NCI-H2081 treated with DMSO at 0.1 percent for 48 hours (cell line): ENCODE data around the gene SRGAP3.
A peak's percentile ranks its signal among the peaks of the same experiment; 100 is the strongest.

Experiments used
- DNase-seq: peaks from one replicate; lab custom pipeline; 2025; lab: John Stamatoyannopoulos, UW

SRGAP3 gene

GRCh38 chr3:9201266-9201665, 48.2 kb downstream of the SRGAP3 start:
- DNase-seq, result no peak

DNA sequence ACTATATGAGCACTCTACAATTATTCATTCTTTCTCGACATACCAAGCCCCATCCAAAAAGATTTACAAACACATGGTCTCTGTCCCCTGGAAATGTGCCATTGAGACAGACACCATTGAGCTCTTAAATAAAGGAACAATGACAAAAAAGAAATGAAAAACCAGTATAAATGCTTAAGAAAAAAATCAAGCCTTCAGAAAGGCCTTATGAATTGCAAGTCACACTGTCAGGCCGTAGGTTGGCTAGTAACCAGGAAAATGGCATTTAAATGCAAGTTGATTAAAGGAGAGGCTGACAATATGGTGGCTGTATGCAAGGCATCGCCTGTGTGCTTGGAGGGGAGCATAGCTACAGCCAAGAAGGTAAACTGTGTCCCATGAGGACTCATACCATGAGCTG, 49.7 kb downstream of the SRGAP3 start:
- no peak for DNase-seq

DNA sequence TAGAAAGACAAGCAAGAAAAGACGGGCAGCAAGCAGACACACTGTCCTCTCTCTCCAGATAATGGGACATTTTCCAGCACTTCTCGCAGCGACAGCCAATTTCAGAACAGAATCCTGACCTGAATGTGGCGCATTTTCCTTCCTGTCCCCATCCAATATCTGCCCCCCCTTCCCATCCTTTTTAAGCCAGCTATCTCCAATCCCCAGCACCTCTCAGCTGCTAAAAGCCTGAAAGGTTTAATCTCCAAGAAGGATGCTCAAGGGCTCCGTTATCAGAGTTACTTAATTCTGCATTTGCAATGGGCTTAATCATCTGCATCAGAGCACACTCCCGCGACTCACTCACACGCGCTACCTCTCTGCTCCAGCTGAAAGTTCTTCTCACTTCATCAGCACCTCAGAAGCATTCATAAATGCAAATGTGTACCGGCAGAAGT, 50.5 kb downstream of the SRGAP3 start:
- DNase-seq, result no peak

GRCh38 chr3:9198261-9198660, 51.2 kb downstream of the SRGAP3 start:
- no peak for DNase-seq

GRCh38 chr3:9196020-9196419, 53.4 kb downstream of the SRGAP3 start:
- no peak for DNase-seq

- DNase-seq, result no peak
Observed at GRCh38 chr3:9195390-9195789, 54.1 kb downstream of the SRGAP3 start.

DNA sequence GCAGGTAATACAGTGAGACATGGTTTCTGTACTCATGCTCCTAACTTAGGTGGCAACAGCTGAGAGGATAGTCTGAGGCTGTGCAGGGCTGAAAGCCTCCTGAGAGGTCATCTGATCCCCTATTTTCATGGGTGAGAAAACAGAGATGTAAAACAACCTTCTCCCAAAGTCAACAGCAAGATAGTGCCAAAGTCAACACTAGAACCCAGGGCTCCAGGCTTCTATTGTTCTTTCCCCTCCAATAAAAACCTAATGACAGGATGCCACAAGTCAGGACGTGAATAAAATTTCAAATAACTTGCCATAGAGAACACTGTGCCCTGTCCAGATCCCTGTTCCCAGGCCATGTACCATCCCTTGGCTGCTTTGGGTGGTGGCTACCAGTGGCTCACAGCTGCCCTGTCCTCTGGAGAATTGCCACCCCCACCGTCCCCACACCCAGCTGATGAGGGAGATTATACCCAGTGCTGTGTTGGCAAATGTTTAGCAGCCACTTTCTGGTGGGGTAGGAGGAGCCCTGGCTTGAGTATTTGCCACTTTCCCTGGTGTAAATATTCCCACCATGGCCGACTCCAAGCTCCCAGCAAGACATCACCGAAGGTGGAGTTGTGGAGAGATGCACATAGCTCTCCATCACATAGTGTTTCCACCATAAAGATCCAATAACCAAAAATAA, 54.8 kb downstream of the SRGAP3 start:
- peak; percentile 37 for DNase-seq

DNA sequence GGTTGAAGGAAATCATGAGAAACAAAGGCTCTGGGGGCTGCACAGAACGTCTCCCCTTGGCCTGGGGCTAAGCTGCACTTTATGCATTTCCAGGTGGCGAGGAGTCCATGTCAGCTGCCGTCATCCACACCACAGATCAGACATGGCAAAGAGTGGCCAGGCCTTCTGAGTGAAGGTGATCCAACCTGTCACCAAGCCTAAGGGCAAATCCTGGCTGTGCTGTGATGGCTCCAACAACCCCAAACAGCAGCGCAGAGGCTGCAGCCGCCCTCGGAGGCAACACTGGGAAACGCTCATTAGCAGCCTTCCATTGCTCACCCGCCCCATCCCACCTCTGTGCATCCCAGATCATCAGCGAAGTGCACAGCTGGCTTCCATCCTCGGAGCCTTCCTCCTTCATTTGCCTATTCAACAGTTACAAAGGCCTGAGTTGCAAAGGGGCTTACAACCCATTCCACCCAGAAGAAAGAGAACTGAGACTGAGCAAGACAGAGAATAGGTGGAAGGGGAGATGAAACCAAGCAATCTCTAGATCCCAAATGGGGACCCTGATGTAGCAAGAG, 55.7 kb downstream of the SRGAP3 start:
- DNase-seq, result no peak

GRCh38 chr3:9193211-9193610, 56.2 kb downstream of the SRGAP3 start:
- DNase-seq, result no peak

- no peak for DNase-seq
Observed at GRCh38 chr3:9192248-9193025, 57.0 kb downstream of the SRGAP3 start.

DNA sequence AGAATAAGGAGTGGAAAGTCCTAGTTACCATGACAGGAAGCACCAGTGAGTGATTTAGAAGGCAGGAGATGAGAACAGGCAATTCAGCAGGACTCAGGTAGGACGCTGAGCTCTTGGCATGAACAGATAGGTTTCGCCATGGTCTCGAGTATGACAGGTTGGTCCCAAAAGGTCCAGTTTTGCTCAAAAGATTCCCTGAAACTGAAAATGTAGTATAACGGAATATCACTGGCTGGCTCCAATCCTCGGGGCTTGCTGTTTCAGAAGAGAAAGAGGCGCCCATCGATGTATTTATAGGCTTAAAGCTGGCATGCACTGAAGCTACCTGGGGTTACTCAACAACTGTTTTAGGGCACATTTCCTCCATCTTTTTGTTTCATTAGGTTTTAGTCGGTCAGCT, 59.2 kb downstream of the SRGAP3 start:
- DNase-seq, result no peak

- no peak for DNase-seq
Observed at GRCh38 chr3:9188583-9188982, 60.9 kb downstream of the SRGAP3 start.

GRCh38 chr3:9185701-9186100, 63.7 kb downstream of the SRGAP3 start:
- DNase-seq, result no peak

DNA sequence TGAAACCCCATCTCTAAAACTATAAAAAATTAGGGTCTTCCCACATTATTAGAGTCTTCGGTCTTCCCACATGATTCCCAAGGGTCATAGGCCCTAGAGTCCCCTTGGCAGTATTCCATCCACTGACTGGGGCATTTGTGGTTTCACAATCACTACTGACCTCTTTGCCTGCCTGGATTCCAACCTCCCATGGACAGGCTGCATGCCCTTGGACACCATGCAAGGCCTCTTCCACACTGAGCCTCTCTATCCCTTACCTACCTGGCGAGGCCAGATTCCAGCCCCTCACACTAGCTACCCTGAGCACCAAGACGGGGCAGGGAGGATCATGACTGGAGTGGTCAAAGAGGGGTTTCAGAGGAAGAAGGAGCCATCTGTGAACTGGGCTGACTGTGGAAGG, 64.4 kb downstream of the SRGAP3 start:
- DNase-seq, result no peak

- DNase-seq, result no peak
Observed at GRCh38 chr3:9184461-9184835, 65.0 kb downstream of the SRGAP3 start.

GRCh38 chr3:9183811-9184460, 65.5 kb downstream of the SRGAP3 start:
- DNase-seq, result no peak

DNA sequence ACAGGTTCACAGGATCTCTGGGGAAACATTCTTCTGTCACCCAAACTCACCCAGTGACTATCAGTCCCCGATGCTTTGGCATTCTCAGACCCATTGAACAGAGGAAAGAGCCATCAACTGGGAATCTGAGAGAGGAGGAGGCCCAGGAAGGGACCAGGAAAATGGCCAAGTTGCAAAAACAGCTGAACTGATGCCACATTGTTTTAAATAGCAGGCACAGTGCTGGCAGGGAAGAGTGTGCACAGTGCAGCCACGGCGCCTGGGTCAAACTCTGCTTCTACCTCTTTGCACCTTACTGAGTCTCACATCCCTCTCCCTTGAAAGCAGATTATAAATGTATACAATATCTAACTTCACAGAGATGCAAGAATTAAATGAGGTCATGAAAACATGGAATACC, 66.4 kb downstream of the SRGAP3 start:
- no peak for DNase-seq

GRCh38 chr3:9180764-9181117, 68.7 kb downstream of the SRGAP3 start:
- DNase-seq, result no peak

- no peak for DNase-seq
Observed at GRCh38 chr3:9179826-9180763, 69.4 kb downstream of the SRGAP3 start.

GRCh38 chr3:9178697-9179096, 70.7 kb downstream of the SRGAP3 start:
- DNase-seq, result no peak

DNA sequence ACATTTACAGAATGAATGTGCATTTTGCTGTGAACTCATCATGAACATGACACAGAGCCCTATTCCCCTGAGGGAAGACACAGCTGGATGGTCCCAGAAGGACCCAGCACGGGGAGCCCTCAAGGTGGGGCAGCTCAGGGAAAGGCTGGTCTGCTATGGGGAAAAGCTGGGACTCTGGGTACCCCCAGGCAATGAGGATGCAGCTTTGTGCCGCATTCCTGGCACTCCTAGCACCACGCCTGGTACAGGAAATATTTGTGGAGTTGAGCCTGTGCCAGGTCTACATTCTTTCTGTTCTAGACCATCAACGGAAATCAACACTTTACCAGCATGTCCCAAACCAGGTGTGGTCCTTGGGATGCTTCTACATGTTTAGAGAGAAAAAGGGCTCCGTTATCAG, 74.0 kb downstream of the SRGAP3 start:
- DNase-seq, result no peak

GRCh38 chr3:9173445-9173844, 76.0 kb downstream of the SRGAP3 start:
- no peak for DNase-seq
